Measurements from ENCODE around the gene REEP1.

- TF ChIP-seq CTCF (IDR thresholded peaks at IDR 0.05) (peak in 1 of 5 experiments; percentile 16), EP300 (IDR thresholded peaks at IDR 0.05) (no peak), POLR2A (IDR thresholded peaks at IDR 0.05) (no peak)
Measured at GRCh38 chr2:86249579-86250391, 87.6 kb downstream of the REEP1 start.
